Raji (cell line): ENCODE results near the gene STK39.

Experiments
- POLR2A ChIP-seq: IDR thresholded peaks from 2 replicates; pipeline ENCODE4 v1.6.1; 2011; ENCODE audit warnings: low read depth, low read length, control low read depth; ENCODE audit not compliant: insufficient read depth

Gene STK39

DNA sequence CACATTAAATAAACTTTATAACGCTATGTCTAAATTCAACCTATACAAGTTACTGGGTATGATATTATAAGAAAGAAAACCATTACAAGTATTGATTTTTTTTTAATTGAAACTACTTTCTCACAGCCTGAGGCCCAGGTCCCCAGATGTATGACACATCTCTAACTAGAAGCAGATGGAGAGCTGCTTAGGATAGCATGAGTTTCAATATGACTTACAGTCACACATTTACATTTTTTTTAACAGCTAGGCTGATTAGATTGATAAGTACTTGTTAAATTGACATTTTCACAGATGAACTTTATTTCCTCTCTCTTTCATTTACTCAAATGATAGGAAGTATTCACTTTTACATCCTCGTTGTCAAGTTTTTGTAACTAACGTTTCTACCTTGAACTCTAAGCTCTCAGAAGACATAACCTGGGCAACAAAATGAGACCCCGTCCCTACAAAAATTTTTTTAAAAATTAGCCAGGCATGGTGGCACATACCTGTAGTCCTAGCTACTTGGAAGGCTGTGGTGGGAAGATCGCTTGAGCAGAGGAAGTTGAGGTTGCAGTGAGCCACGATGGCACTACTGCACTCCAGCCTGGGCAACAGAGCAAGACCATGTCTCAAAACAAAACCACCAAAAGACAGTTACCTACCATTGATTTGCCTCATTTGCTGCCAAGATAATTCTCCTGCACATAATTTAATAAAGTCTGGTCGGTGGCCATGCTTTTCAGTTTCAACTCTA lies 52.4 kb downstream of the STK39 start:
- no peak for TF ChIP-seq POLR2A

DNA sequence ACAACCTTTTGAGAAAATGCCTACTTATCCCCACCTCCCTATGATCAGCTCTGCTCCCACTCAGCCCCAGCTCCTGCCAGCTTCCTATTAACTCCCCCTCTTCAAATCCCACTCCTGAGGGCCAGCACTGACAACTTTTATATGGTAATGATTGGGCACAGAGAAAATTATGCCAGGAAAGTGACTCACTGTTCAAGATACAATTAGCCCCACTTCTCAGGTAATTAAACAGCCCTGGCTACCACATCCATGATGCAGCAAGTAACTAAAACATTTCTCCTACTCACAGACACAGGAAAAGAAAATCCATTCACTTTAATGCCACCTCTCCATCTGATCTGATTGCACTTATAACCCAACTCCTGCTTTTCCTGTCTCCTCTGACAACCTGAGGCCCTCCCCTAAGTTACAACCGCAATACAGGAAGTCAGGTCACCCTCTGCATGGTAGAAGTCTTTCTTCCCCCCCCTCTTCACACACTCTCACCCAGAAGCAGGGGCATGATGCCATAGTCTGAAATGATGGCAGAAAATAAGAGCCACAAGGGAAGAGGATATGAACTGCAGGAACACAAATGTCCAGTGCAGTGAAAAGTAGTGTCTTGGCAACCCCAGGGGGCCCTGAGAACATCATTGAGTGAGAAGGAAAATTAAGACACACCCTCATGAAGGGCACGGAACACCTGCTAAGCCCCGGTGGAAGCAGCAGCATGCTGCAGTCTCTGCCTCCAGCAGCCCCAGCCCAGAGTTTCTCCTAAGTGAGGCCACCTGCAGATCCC lies 54.4 kb downstream of the STK39 start:
- TF ChIP-seq POLR2A: no peak

GRCh38 chr2:168191955-168192785 lies 55.2 kb downstream of the STK39 start:
- TF ChIP-seq POLR2A: no peak

- no peak for TF ChIP-seq POLR2A
Measured at GRCh38 chr2:168190590-168191336, 56.6 kb downstream of the STK39 start.

GRCh38 chr2:168189835-168190569 lies 57.4 kb downstream of the STK39 start:
- no peak for TF ChIP-seq POLR2A

DNA sequence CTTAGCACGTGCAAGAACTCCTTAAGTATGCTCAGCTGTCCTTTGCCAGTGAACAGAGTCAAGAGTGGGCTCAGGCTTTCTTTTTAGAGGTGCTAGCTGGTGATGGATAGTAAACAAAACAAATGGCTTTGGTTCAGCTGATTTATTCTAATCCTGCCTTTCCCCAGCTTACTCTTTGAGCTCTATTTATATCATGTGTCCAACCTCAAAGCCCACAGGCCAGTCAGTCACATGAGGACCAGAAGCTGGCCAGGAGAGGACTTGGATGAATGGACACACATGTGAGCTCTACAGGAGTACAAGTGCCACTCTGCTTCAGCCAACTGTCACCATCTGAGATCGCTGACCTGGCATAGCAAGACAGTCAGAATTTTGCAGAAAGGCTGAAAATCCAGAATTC lies 59.4 kb downstream of the STK39 start:
- TF ChIP-seq POLR2A: no peak

DNA sequence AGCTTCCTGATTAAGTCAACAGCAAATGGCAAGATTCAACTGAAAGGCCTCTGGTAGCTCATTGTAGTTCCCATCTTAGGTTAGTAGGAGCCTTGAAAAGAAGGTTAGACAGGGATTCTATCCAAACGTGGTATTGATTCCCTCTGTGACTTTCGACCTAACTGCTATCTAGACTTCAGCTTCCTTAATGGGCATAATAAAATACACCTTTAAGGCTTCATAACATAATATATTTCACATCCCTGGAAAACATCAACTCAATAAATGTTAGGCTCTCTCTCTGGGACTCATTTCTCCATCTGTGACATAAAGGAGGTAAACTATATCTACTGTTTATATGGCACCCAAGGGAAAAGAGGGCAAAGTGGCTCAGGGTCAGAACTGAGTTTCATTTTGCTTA lies 60.9 kb downstream of the STK39 start:
- no peak for TF ChIP-seq POLR2A

DNA sequence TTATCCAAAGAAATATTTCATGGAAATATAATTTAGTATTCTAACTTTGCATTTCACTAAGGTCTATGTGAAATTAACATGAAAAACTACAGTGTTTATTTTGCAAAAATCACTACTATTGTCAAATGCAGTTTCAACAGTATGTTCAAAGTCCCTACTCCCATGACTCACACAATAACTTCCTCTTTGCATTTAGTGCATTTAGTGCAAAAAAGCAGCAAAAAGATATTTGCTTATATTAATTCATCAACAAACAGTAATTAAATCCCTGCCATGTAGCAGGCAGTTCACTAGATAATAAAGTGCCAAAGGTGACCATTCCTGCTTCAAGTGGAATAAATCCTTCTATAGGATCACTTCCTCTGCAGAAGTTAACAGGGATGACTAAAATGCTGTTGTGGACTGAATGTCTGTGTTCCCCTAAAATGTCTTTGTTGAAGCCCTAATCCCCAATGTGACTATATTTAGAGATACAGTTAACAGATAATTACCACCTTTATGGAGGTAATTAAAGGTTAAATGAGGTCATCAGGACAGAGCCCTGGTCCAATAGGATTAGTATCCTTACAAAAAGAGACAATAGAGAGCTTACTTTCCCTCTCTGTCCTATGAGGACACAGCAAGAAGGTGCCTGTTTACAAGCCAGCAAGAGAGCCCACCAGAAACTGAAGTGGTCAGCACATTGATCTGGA lies 61.7 kb downstream of the STK39 start:
- TF ChIP-seq POLR2A: no peak

GRCh38 chr2:168184681-168185513 lies 62.5 kb downstream of the STK39 start:
- no peak for TF ChIP-seq POLR2A

DNA sequence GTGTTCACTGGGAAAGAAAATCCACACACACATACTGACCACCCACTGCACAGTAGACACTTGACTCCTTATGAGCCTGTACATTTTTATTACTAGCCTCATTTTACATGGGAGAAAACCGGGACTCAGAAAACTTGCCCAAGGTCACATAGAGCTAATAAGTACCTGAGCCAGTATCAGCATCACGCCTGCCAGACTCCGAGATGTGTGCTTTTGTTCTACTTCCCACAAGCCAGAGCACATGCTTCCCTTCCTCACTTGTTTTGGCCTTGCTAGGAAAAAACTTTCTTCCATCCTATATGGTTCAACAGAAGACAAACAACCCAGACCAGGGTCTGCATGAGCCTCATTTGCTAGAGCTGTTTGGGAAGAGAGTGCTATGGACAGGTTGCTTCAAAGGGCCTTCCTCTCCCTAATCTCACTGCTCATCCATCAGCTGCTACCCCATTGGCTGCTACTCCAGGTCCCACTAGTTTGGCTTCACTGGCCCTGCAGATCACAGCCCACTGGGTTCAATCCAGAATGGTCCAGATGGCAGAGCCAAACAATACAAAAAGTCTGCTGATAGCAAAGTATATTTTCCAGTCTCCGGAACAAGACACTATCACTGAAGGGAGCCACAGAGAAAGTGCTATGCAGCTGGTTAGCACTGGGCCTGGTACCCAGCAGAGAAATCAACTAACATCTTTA lies 63.9 kb downstream of the STK39 start:
- TF ChIP-seq POLR2A: no peak

- TF ChIP-seq POLR2A: no peak
Measured at GRCh38 chr2:168182550-168183249, 64.7 kb downstream of the STK39 start.

- no peak for TF ChIP-seq POLR2A
Measured at GRCh38 chr2:168181825-168182224, 65.6 kb downstream of the STK39 start.
